Esophagus squamous epithelium (tissue), 5 donors: ENCODE measurements around the gene AOX1. TPM values are rescaled to one million over a fixed set of nuclear protein-coding genes. Genes with fewer than 3 reads are reported as not detected.

Source experiments
- DNase-seq: peaks from one replicate; lab custom pipeline; 2025; lab: John Stamatoyannopoulos, UW
- H3K27ac ChIP-seq, 4 donors: fragments of 200-600 bp; sonication (generic); one replicate each; pipeline ENCODE4 v1.5.1; 2016 to 2019; ENCODE audit warnings: mild to moderate bottlenecking in 1 of 4
- H3K27me3 ChIP-seq, 4 donors: fragments of 200-600 bp; sonication (generic); 1 replicate in 3 of 4; 2 replicates in 1 of 4; pipeline versions ENCODE4 v1.5.1 to v1.6.0; 2017 to 2021; ENCODE audit warnings: antibody characterized with exemption in 1 of 4
- H3K36me3 ChIP-seq, 3 donors: fragments of 200-600 bp; sonication (generic); one replicate each; pipeline ENCODE4 v1.5.1; 2016 to 2019
- H3K4me1 ChIP-seq, 3 donors: fragments of 200-600 bp; sonication (generic); one replicate each; pipeline ENCODE4 v1.5.1; 2017 to 2019
- H3K4me3 ChIP-seq, 4 donors: fragments of 200-600 bp; sonication (generic); 1 replicate in 3 of 4; 2 replicates in 1 of 4; pipeline ENCODE4 v1.5.1; 2016 to 2019; ENCODE audit warnings: mild to moderate bottlenecking in 2 of 4, moderate library complexity in 1 of 4
- H3K9me3 ChIP-seq, 3 donors: fragments of 200-600 bp; sonication (generic); one replicate each; pipeline ENCODE4 v1.5.1; 2016 to 2019
- CTCF ChIP-seq, 6 experiments: fragments of 450-650 bp in 4 of 6; fragments of 200-600 bp in 2 of 6; sonication (generic) in 2 of 6; IDR thresholded peaks; one replicate each; pipeline ENCODE4 v1.5.1; 2016 to 2019; ENCODE audit warnings: antibody characterized with exemption in 6 of 6, mild to moderate bottlenecking in 4 of 6, moderate library complexity in 4 of 6
- POLR2A ChIP-seq, 4 donors: fragments of 450-650 bp; IDR thresholded peaks; one replicate each; pipeline ENCODE4 v1.6.1; 2017; ENCODE audit warnings: antibody characterized with exemption in 4 of 4, mild to moderate bottlenecking in 4 of 4, moderate library complexity in 3 of 4
- WGBS, 2 donors: methylation state at CpG; one replicate each; pipeline ENCODE4 v1.1.5; 2018; 5-methylcytosine and 5-hydroxymethylcytosine counted together
- intact Hi-C: fragments of 100-400 bp; cut with DNase I; formaldehyde crosslinking; loops from one replicate; pipeline ENCODE4 v1.15.0; 2022
- total RNA-seq, 4 donors: library from RNA; depleted of rRNA; stranded (reverse); fragments of >200 nt; gene quantifications; one replicate each; pipeline ENCODE4 v1.1.0, GENCODE V29; 2016
- donor health status: DM: yes; HTN: yes; CAD: no.

The AOX1 gene
- total RNA-seq, 4 donors from 2014 or later, result 3.2 to 69.4 (median 14.6) TPM

- Histone ChIP-seq H3K36me3 (peaks cover 0 to 19% (median 0%) of the 10 kb centered on the region in 3 donors), H3K9me3 (no peaks in the 10 kb centered on the region), H3K27ac (no peak overlapping the region), H3K27me3 (no peaks in the 10 kb centered on the region), H3K4me3 (no peak overlapping the region), H3K4me1 (peaks cover 0 to 11% (median 0%) of the 10 kb centered on the region in 3 donors)
- TF ChIP-seq POLR2A (IDR thresholded peaks at IDR 0.05) (no peak), CTCF (IDR thresholded peaks at IDR 0.05) (no peak)
- DNase-seq, result no peak
- intact Hi-C loops, result no loop called here
- WGBS, 2 donors, result 72 to 79% methylated on average over 7 of the region's 7 CpGs
Measured at GRCh38 chr2:200600549-200601225, 14.9 kb downstream of the AOX1 start.

GRCh38 chr2:200602584-200602983, 16.8 kb downstream of the AOX1 start:
- Histone ChIP-seq H3K27me3 (no peaks in the 10 kb centered on the region), H3K9me3 (no peaks in the 10 kb centered on the region), H3K4me1 (peaks cover 0 to 11% (median 0%) of the 10 kb centered on the region in 3 donors), H3K27ac (no peak overlapping the region), H3K36me3 (peaks cover 0 to 17% (median 0%) of the 10 kb centered on the region in 3 donors), H3K4me3 (no peak overlapping the region)
- intact Hi-C loops, result no loop called here
- WGBS, 2 donors, result 90 to 98% methylated on average over 4 of the region's 4 CpGs
- TF ChIP-seq CTCF (IDR thresholded peaks at IDR 0.05) (no peak), POLR2A (IDR thresholded peaks at IDR 0.05) (no peak)
- no peak for DNase-seq

GRCh38 chr2:200603972-200604371, 18.2 kb downstream of the AOX1 start:
- Histone ChIP-seq H3K4me1 (peaks cover 0 to 20% (median 0%) of the 10 kb centered on the region in 3 donors), H3K27ac (peak overlapping the region in 1 of 4 donors; percentile 17), H3K4me3 (no peak overlapping the region), H3K36me3 (peaks cover 0 to 15% (median 0%) of the 10 kb centered on the region in 3 donors), H3K27me3 (no peaks in the 10 kb centered on the region), H3K9me3 (no peaks in the 10 kb centered on the region)
- intact Hi-C loops, result no loop called here
- TF ChIP-seq POLR2A (IDR thresholded peaks at IDR 0.05), result no peak
- TF ChIP-seq CTCF (IDR thresholded peaks at IDR 0.05), result no peak
- WGBS, 2 donors, result 47 to 59% methylated on average over 3 of the region's 3 CpGs
- no peak for DNase-seq

GRCh38 chr2:200604571-200605255, 18.9 kb downstream of the AOX1 start:
- no peak for DNase-seq
- WGBS, 2 donors, result 68 to 76% methylated on average over 4 to 5 of the region's 5 CpGs
- Histone ChIP-seq H3K9me3 (no peaks in the 10 kb centered on the region), H3K27ac (peak overlapping the region in 1 of 4 donors; percentile 17), H3K4me1 (peaks cover 0 to 26% (median 0%) of the 10 kb centered on the region in 3 donors), H3K4me3 (no peak overlapping the region), H3K36me3 (peaks cover 0 to 15% (median 0%) of the 10 kb centered on the region in 3 donors), H3K27me3 (no peaks in the 10 kb centered on the region)
- intact Hi-C loops, result no loop called here
- no peak for TF ChIP-seq CTCF (IDR thresholded peaks at IDR 0.05)
- no peak for TF ChIP-seq POLR2A (IDR thresholded peaks at IDR 0.05)
